ENCODE measurements around the gene SLC16A10.

DNA sequence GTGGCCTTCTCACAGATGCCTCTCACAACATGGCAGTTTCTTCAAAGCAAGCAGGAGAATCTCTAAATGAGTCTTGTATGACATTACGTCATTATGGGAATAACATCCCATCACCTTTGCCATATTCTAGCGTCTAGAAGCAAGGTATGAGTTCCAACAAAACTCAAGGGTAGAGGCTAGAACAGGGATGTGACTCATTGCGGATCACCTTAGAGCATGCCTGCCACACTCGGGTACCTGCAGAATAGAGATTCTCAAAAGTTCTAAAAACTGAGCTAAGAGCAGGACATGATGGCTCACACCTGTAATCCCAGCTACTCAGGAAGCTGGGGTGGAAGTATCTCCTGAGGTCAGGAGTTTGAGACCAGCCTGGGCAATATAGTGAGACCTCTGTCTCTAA lies 182.8 kb downstream of the SLC16A10 start:
- TF ChIP-seq, protein P1, sequence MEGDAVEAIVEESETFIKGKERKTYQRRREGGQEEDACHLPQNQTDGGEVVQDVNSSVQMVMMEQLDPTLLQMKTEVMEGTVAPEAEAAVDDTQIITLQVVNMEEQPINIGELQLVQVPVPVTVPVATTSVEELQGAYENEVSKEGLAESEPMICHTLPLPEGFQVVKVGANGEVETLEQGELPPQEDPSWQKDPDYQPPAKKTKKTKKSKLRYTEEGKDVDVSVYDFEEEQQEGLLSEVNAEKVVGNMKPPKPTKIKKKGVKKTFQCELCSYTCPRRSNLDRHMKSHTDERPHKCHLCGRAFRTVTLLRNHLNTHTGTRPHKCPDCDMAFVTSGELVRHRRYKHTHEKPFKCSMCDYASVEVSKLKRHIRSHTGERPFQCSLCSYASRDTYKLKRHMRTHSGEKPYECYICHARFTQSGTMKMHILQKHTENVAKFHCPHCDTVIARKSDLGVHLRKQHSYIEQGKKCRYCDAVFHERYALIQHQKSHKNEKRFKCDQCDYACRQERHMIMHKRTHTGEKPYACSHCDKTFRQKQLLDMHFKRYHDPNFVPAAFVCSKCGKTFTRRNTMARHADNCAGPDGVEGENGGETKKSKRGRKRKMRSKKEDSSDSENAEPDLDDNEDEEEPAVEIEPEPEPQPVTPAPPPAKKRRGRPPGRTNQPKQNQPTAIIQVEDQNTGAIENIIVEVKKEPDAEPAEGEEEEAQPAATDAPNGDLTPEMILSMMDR (optimal IDR thresholded peaks at IDR 0.05 in 1 of 3, IDR thresholded peaks at IDR 0.05 in 1 of 3, conservative IDR thresholded peaks at IDR 0.05 in 1 of 3; ENCODE audit: extremely low read depth in 1 of 3, insufficient read depth in 2 of 3, low read length in 3 of 3): no peak
- TF ChIP-seq EZH2 (IDR thresholded peaks at IDR 0.05; ENCODE audit: low read length): no peak
